Adipocyte (in vitro differentiated cells): Measurements from ENCODE around the gene ARAP2.

ENCODE experiments used
- DNase-seq: peaks from one replicate; pipeline ENCODE4 v3.0.0-alpha.2; 2015; ENCODE audit warnings: low read depth
- H3K27me3 ChIP-seq: replicated peaks from 2 replicates; pipeline ENCODE4 v1.7.0; 2013; ENCODE audit warnings: mild to moderate bottlenecking, low read length, moderate library complexity; ENCODE audit not compliant: control insufficient read depth, insufficient read depth
- H3K36me3 ChIP-seq: 2 replicates; pipeline ENCODE4 v1.7.0; 2013; ENCODE audit warnings: low read length, mild to moderate bottlenecking, moderate library complexity; ENCODE audit not compliant: control insufficient read depth, insufficient read depth, severe bottlenecking
- H3K4me1 ChIP-seq: 2 replicates; pipeline ENCODE4 v1.7.0; 2013; ENCODE audit warnings: mild to moderate bottlenecking, low read length, moderate library complexity; ENCODE audit not compliant: control insufficient read depth, insufficient read depth
- H3K4me3 ChIP-seq: 2 replicates; pipeline ENCODE4 v1.7.0; 2013; ENCODE audit warnings: mild to moderate bottlenecking, low read length, moderate library complexity
- H3K9ac ChIP-seq: 2 replicates; pipeline ENCODE4 v1.7.0; 2013; ENCODE audit warnings: mild to moderate bottlenecking, low read length, moderate library complexity
- H3K9me3 ChIP-seq: 2 replicates; pipeline ENCODE4 v1.7.0; 2013; ENCODE audit warnings: mild to moderate bottlenecking, low read length, moderate library complexity; ENCODE audit not compliant: control insufficient read depth

ARAP2 gene

DNA sequence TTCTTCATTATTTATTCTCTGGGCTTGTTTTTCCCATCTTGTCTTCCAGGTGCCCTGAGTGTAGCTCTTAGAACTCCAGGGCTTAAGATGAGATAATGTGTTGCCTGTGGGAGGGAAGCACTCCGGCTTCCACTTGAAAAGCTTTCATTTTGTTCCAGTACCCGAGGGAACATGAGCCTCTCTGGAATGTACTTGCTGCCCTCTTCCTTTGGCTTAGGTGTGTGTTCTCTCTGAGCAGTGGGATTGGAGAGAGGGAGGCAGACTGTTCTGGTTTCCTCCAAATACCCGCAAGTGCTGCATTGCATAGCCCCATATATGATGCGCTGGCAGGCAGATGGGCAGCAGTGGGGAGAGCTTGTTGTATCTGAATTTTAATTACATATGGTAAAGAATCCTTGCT lies 36.2 kb upstream of the ARAP2 start:
- Histone ChIP-seq H3K27me3 (no peaks in the 10 kb centered on the region), H3K4me1 (no peaks in the 10 kb centered on the region), H3K4me3 (no peak overlapping the region), H3K9me3 (no peaks in the 10 kb centered on the region), H3K9ac (no peak overlapping the region), H3K36me3 (no peaks in the 10 kb centered on the region)
- no peak for DNase-seq

GRCh38 chr4:36278789-36279188 lies 34.5 kb upstream of the ARAP2 start:
- H3K27me3 ChIP-seq: no peaks in the 10 kb centered on the region
- no peaks in the 10 kb centered on the region for H3K9me3 ChIP-seq
- no peaks in the 10 kb centered on the region for H3K36me3 ChIP-seq
- no peaks in the 10 kb centered on the region for H3K4me1 ChIP-seq
- DNase-seq: no peak
- no peak overlapping the region for H3K4me3 ChIP-seq
- no peak overlapping the region for H3K9ac ChIP-seq

DNA sequence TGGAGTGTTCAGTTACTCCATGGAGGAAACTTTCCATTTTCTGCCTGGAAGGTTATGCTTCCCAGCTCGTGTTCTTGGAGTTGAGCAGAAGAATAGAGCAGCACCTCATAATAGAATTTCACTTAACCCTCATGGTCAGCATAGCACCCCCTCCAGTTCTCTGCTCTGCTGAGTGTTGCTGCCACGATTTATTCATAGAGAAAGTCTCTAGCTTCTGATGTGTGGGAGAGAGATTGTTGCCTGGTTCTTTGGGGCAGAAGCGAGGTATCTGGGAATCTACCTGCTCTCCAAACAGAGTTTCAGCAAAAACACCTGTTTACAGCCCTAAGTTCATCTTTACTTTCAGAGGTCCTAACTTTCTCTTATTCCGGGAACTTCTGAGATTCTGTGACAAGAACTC lies 33.2 kb upstream of the ARAP2 start:
- Histone ChIP-seq H3K9me3 (no peaks in the 10 kb centered on the region), H3K36me3 (no peaks in the 10 kb centered on the region), H3K27me3 (no peaks in the 10 kb centered on the region), H3K9ac (no peak overlapping the region), H3K4me1 (no peaks in the 10 kb centered on the region), H3K4me3 (no peak overlapping the region)
- no peak for DNase-seq

GRCh38 chr4:36274158-36274557 lies 29.8 kb upstream of the ARAP2 start:
- Histone ChIP-seq H3K27me3 (no peaks in the 10 kb centered on the region), H3K36me3 (no peaks in the 10 kb centered on the region), H3K4me3 (no peak overlapping the region), H3K9ac (no peak overlapping the region), H3K4me1 (no peaks in the 10 kb centered on the region), H3K9me3 (no peaks in the 10 kb centered on the region)
- no peak for DNase-seq

- DNase-seq: no peak
- H3K9ac ChIP-seq: no peak overlapping the region
- no peaks in the 10 kb centered on the region for H3K36me3 ChIP-seq
- H3K27me3 ChIP-seq: no peaks in the 10 kb centered on the region
- no peaks in the 10 kb centered on the region for H3K9me3 ChIP-seq
- no peaks in the 10 kb centered on the region for H3K4me1 ChIP-seq
- H3K4me3 ChIP-seq: no peak overlapping the region
Observed at GRCh38 chr4:36273276-36273675, 29.0 kb upstream of the ARAP2 start.

GRCh38 chr4:36269533-36270173 lies 25.3 kb upstream of the ARAP2 start:
- Histone ChIP-seq H3K36me3 (no peaks in the 10 kb centered on the region), H3K4me3 (no peak overlapping the region), H3K4me1 (no peaks in the 10 kb centered on the region), H3K9me3 (no peaks in the 10 kb centered on the region), H3K27me3 (no peaks in the 10 kb centered on the region), H3K9ac (no peak overlapping the region)
- DNase-seq: no peak

DNA sequence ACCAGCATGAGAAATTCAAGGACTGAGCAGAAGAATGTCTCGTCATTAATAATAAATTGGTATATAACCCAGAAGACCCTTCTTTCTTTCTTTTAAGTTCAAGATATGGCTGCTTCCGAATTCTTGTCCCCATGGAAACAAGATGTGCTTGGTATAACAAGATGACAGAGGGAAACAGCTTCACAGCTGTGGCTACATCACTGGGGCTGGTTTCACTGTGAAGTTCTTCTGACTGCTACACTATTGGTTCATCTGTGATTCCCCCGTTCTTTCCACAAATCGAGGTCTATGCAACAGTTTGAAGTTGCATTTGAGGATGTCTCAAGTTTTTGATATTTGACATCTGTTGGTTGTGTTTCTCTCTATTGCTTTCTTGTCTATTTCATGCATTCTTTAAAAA lies 24.8 kb upstream of the ARAP2 start:
- H3K9ac ChIP-seq: no peak overlapping the region
- no peaks in the 10 kb centered on the region for H3K36me3 ChIP-seq
- no peak overlapping the region for H3K4me3 ChIP-seq
- no peaks in the 10 kb centered on the region for H3K27me3 ChIP-seq
- H3K9me3 ChIP-seq: no peaks in the 10 kb centered on the region
- no peaks in the 10 kb centered on the region for H3K4me1 ChIP-seq
- DNase-seq: no peak

DNA sequence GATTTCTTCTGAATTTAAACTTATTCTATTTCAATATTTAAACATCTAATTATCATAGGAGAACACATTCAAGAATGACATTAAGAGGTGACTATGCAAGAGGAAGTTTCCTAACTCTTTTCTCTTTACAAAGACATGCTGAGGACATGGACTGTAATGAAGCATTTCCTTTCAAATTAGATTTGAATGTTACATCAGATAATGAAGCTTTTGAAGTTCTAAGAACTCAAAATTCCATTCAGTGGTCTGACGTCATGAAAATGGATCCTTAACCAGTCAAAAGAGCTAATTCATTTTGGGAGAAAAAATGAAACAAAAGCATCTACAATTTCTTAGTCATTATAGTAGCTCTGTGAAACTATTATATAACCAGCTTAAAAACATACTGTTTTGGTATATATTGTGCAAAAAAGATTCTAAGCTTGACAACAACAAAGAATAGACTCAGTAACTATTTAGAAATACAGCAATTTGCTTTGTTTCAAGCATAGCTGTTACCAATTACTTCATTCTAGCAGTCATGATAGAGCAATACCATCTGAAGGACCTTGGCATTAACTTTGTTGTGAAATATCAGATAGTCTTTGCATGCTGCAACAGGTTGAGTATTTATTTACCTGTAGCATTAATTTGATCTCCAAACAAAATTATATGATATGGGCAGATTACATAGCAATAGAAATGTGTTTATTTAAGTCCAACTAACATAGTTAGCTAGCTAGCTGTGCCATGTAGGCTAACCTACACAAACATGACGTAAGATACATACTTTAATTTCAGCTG lies 23.4 kb upstream of the ARAP2 start:
- Histone ChIP-seq H3K4me3 (no peak overlapping the region), H3K4me1 (no peaks in the 10 kb centered on the region), H3K36me3 (no peaks in the 10 kb centered on the region), H3K9me3 (no peaks in the 10 kb centered on the region), H3K27me3 (no peaks in the 10 kb centered on the region), H3K9ac (no peak overlapping the region)
- no peak for DNase-seq

- H3K36me3 ChIP-seq: no peaks in the 10 kb centered on the region
- H3K9me3 ChIP-seq: no peaks in the 10 kb centered on the region
- H3K9ac ChIP-seq: no peak overlapping the region
- no peak for DNase-seq
- H3K27me3 ChIP-seq: no peaks in the 10 kb centered on the region
- no peaks in the 10 kb centered on the region for H3K4me1 ChIP-seq
- H3K4me3 ChIP-seq: no peak overlapping the region
Observed at GRCh38 chr4:36264207-36264826, 20.0 kb upstream of the ARAP2 start.

GRCh38 chr4:36260731-36261130 lies 16.4 kb upstream of the ARAP2 start:
- Histone ChIP-seq H3K4me1 (no peaks in the 10 kb centered on the region), H3K27me3 (no peaks in the 10 kb centered on the region), H3K36me3 (no peaks in the 10 kb centered on the region), H3K9ac (no peak overlapping the region), H3K4me3 (no peak overlapping the region), H3K9me3 (no peaks in the 10 kb centered on the region)
- DNase-seq: no peak

DNA sequence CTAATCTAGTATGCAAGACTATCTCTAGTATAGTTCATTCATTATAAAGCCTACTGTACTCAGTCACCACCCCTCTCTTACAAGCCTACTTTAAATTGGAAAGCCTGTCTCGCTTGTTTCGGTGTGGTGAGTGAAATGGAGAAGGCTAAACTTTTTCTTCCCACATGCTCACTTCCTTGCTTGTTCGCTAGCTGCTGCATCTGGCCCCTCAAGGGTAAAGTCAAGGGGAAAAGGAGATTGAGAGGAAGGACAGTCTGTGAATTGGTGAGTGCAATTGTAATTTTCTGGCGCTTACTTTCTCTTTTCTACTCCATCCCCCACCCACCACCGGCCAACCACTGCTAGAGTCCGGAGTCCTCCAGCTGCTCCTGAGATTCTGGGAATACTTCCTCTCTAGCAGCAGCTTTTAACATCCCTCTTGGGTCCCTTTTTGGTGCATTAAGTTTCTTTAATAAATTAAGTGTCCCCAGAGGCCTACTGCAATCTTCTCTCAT lies 12.1 kb upstream of the ARAP2 start:
- Histone ChIP-seq H3K36me3 (no peaks in the 10 kb centered on the region), H3K9me3 (no peaks in the 10 kb centered on the region), H3K4me3 (no peak overlapping the region), H3K4me1 (no peaks in the 10 kb centered on the region), H3K27me3 (no peaks in the 10 kb centered on the region), H3K9ac (no peak overlapping the region)
- no peak for DNase-seq
